Skeletal muscle tissue (tissue), 4 donors: Measurements from ENCODE around the gene ITGA11. TPM values are rescaled to one million over a fixed set of nuclear protein-coding genes. Genes with fewer than 3 reads are reported as not detected.
A peak's percentile ranks its signal among the peaks of the same experiment; 100 is the strongest.

Source experiments
- H3K27ac ChIP-seq: one replicate; pipeline ENCODE4 v1.7.0; 2013; ENCODE audit warnings: mild to moderate bottlenecking, low read depth, low read length, inconsistent platforms
- H3K27me3 ChIP-seq, 3 donors: one replicate each; pipeline ENCODE4 v1.7.0; 2013; ENCODE audit warnings: low read length in 3 of 3; ENCODE audit not compliant: control insufficient read depth in 3 of 3, insufficient read depth in 3 of 3
- H3K36me3 ChIP-seq, 3 donors: one replicate each; pipeline ENCODE4 v1.7.0; 2013; ENCODE audit warnings: low read length in 3 of 3; ENCODE audit not compliant: control insufficient read depth in 3 of 3, insufficient read depth in 3 of 3
- H3K4me1 ChIP-seq, 3 donors: one replicate each; pipeline ENCODE4 v1.7.0; 2013; ENCODE audit warnings: low read length in 3 of 3, mild to moderate bottlenecking in 3 of 3; ENCODE audit not compliant: control insufficient read depth in 3 of 3, insufficient read depth in 3 of 3
- H3K4me3 ChIP-seq, 3 donors: one replicate each; pipeline ENCODE4 v1.7.0; 2013; ENCODE audit warnings: low read length in 3 of 3
- H3K9ac ChIP-seq, 3 donors: one replicate each; pipeline ENCODE4 v1.7.0; 2013; ENCODE audit warnings: low read length in 3 of 3, mild to moderate bottlenecking in 3 of 3, moderate library complexity in 2 of 3, low read depth in 1 of 3
- H3K9me3 ChIP-seq, 3 donors: one replicate each; pipeline ENCODE4 v1.7.0; 2013; ENCODE audit warnings: low read length in 3 of 3; ENCODE audit not compliant: control insufficient read depth in 3 of 3
- total RNA-seq: library from RNA; depleted of rRNA; stranded (reverse); fragments of >200 nt; gene quantifications from one replicate; pipeline ENCODE4 v1.2.3, GENCODE V29; 2014
- donor health status: Osteomylitis.

Gene ITGA11
- total RNA-seq, 1 donor from 2014 or later = 5.7 TPM

- no peaks in the 10 kb centered on the region for H3K9me3 ChIP-seq
- H3K27me3 ChIP-seq = no peaks in the 10 kb centered on the region
- H3K4me3 ChIP-seq = no peak overlapping the region
- H3K27ac ChIP-seq = no peak overlapping the region
- peaks cover 41 to 53% (median 50%) of the 10 kb centered on the region in 3 donors for H3K4me1 ChIP-seq
- H3K9ac ChIP-seq = no peak overlapping the region
- no peaks in the 10 kb centered on the region for H3K36me3 ChIP-seq
These were observed 94.1 kb downstream of the ITGA11 start for GRCh38 chr15:68337826-68338225.

- no peaks in the 10 kb centered on the region for H3K9me3 ChIP-seq
- peaks cover 28 to 40% (median 37%) of the 10 kb centered on the region in 3 donors for H3K4me1 ChIP-seq
- H3K27ac ChIP-seq = no peak overlapping the region
- no peak overlapping the region for H3K9ac ChIP-seq
- H3K4me3 ChIP-seq = no peak overlapping the region
- no peaks in the 10 kb centered on the region for H3K27me3 ChIP-seq
- H3K36me3 ChIP-seq = no peaks in the 10 kb centered on the region
These were observed 95.4 kb downstream of the ITGA11 start for GRCh38 chr15:68336516-68336915.

DNA sequence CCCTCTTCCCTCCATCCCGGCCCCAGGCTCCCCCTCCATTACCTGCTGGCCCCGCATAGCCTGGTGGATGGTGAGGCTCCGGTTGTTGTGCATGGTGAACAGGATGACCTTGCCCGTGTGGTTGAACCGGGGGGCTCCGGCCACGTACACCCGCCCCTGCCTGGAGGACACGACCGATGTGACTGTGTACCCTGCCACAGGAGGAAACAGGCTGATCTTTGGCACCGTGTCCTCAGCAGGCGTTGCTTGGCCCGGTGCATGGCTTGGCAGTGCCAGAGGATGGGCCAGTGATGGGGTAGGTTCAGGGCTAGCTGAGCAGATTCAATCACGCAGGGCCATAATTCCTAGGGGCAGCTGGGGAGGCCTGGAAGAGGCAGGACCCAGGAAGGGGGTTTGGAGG lies 96.3 kb downstream of the ITGA11 start:
- H3K27me3 ChIP-seq = no peaks in the 10 kb centered on the region
- no peak overlapping the region for H3K27ac ChIP-seq
- peaks cover 20 to 31% (median 28%) of the 10 kb centered on the region in 3 donors for H3K4me1 ChIP-seq
- no peaks in the 10 kb centered on the region for H3K9me3 ChIP-seq
- no peak overlapping the region for H3K9ac ChIP-seq
- H3K36me3 ChIP-seq = no peaks in the 10 kb centered on the region
- H3K4me3 ChIP-seq = no peak overlapping the region

DNA sequence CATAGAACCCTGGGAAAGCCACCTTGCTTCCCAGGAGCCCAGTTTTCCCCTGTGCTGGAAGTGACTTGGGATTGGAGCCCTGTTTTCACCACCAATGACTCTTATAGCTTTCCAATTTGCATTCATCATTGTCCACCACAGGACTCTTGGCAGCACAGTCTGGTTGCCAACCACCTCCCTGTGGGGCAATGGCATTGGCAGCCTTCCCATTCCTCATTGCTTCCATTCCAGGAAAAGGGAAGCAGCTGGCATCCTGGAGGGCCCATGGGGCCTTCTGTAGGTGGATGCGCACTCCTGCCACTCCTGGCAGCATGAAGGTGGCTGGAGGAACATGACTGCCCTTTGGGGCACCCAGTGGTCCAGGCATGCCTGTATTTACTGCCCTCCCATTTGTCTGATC lies 96.7 kb downstream of the ITGA11 start:
- H3K9ac ChIP-seq = no peak overlapping the region
- no peaks in the 10 kb centered on the region for H3K36me3 ChIP-seq
- H3K9me3 ChIP-seq = no peaks in the 10 kb centered on the region
- peaks cover 16 to 27% (median 24%) of the 10 kb centered on the region in 3 donors for H3K4me1 ChIP-seq
- no peak overlapping the region for H3K27ac ChIP-seq
- H3K27me3 ChIP-seq = no peaks in the 10 kb centered on the region
- H3K4me3 ChIP-seq = peak overlapping the region in 1 of 3 donors; percentile 9

DNA sequence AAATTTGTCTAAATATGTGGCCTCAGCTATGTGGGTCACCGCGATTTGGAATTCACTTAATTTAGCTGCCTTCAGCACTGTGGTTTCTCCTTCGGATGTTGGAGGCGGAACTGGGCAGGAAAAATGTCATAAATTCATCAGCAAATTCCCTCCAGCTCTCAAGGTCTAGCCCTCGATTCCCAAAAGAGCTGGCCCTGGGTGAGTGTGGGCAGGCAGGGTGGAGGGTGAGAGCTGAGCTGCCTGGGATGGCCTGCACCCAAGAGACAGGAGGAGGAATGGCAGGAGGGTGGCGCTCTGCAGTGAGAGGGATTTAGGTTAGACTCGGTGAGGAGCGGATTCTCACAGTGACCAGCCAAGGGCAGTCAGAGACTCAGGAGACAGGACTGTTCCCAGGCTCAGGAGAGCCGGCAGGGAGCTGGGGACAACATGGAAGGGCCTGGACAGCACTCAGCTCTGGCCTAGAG lies 97.3 kb downstream of the ITGA11 start:
- Histone ChIP-seq H3K9ac (no peak overlapping the region), H3K4me3 (no peak overlapping the region), H3K27ac (peak overlapping the region; percentile 30), H3K9me3 (no peaks in the 10 kb centered on the region), H3K36me3 (peaks cover 0 to 2% (median 0%) of the 10 kb centered on the region in 3 donors), H3K4me1 (peaks cover 16 to 23% (median 22%) of the 10 kb centered on the region in 3 donors), H3K27me3 (no peaks in the 10 kb centered on the region)

- Histone ChIP-seq H3K27ac (peak overlapping the region; percentile 3), H3K9ac (no peak overlapping the region), H3K27me3 (no peaks in the 10 kb centered on the region), H3K36me3 (peaks cover 0 to 2% (median 0%) of the 10 kb centered on the region in 3 donors), H3K9me3 (no peaks in the 10 kb centered on the region), H3K4me1 (peaks cover 15 to 16% (median 16%) of the 10 kb centered on the region in 3 donors), H3K4me3 (no peak overlapping the region)
These were observed 98.0 kb downstream of the ITGA11 start for GRCh38 chr15:68333775-68334470.

DNA sequence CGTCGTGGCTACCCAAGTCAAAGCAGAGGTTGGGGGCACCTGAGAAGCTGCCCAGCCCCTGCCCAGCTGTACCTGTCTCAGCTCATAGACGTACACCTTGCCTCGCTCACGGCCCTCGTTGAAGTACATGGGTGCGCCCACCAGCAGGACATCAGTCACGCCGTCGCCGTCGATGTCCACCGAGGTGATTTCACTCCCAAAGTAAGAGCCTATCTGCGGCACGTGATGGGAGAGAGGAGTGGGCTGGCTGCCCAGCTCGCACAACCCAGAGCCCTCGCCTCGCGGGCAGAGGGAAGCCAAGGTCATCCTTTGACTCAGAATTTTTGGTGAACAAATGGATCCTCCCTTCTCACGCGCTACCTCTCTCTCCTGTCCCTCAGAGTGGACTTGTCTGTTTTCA lies 99.7 kb downstream of the ITGA11 start:
- H3K27ac ChIP-seq = no peak overlapping the region
- no peak overlapping the region for H3K9ac ChIP-seq
- H3K27me3 ChIP-seq = no peaks in the 10 kb centered on the region
- peaks cover 14 to 16% (median 16%) of the 10 kb centered on the region in 3 donors for H3K4me1 ChIP-seq
- H3K4me3 ChIP-seq = no peak overlapping the region
- H3K9me3 ChIP-seq = no peaks in the 10 kb centered on the region
- peaks cover 0 to 2% (median 0%) of the 10 kb centered on the region in 3 donors for H3K36me3 ChIP-seq

DNA sequence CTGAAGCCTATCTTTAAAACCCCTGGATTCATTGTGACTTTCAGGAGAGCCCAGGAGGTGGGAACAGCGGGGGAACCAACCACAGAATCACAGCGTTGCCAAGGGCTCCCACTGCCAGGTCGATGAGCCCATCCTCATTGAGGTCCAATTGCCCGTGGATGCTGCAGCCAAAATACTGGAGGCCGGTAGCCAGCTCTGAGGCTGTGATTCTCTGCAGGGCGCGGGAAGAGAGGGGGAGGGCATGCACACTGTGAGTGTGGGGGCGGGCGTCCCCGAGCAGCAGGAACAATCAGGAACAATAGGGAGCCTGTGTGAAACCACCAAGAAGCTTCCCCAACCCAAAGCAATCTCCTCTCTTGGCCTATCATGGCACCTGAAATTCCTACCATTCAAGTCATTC lies 101.1 kb downstream of the ITGA11 start:
- H3K27me3 ChIP-seq = peaks cover 0 to 7% (median 5%) of the 10 kb centered on the region in 3 donors
- no peak overlapping the region for H3K9ac ChIP-seq
- no peak overlapping the region for H3K27ac ChIP-seq
- peaks cover 0 to 3% (median 0%) of the 10 kb centered on the region in 3 donors for H3K36me3 ChIP-seq
- no peaks in the 10 kb centered on the region for H3K9me3 ChIP-seq
- no peak overlapping the region for H3K4me3 ChIP-seq
- peaks cover 14 to 16% (median 16%) of the 10 kb centered on the region in 3 donors for H3K4me1 ChIP-seq

DNA sequence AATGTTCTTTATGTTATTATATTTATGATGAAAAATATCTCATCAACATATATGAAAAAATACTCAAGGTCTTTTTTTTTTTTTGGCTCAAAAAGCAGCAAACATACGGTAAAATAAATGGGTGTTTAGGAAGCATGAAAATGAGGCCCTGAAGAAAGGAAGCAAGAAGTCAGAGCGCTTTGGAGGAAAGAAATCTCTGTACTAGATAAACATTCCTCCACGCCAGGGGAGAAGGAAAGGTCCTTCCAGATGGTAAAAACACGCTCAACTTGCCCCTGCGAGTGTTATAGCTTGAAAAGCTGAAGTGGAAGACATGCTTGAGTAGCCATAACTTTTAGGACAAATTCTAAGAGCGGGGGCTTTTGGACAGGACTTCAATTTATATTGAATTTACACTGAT lies 101.5 kb downstream of the ITGA11 start:
- Histone ChIP-seq H3K27me3 (peaks cover 0 to 7% (median 5%) of the 10 kb centered on the region in 3 donors), H3K4me3 (no peak overlapping the region), H3K27ac (no peak overlapping the region), H3K9me3 (no peaks in the 10 kb centered on the region), H3K36me3 (peaks cover 0 to 6% (median 0%) of the 10 kb centered on the region in 3 donors), H3K9ac (no peak overlapping the region), H3K4me1 (peaks cover 14 to 16% (median 16%) of the 10 kb centered on the region in 3 donors)

DNA sequence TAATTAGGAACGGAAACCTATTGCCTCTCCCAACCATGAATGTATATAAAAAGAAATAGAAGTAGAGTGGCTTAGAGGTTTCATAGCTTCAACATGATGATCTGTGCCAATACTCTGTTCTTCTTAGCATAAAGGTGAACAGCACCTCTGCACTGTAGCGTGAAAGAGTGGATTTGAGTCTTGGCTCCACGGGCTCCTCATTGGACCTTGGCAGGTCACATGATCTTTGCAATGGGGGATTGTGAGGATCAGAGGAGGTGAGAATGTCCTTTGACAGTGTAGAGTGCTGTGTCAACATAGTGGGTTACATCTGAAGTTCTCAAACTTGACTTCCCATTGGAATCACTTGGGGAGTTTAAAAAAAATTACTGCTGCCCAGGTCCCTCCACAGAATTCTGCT lies 103.0 kb downstream of the ITGA11 start:
- Histone ChIP-seq H3K4me3 (no peak overlapping the region), H3K9ac (no peak overlapping the region), H3K27ac (no peak overlapping the region), H3K27me3 (peaks cover 0 to 7% (median 5%) of the 10 kb centered on the region in 3 donors), H3K36me3 (peaks cover 0 to 6% (median 0%) of the 10 kb centered on the region in 3 donors), H3K4me1 (peaks cover 3 to 5% (median 4%) of the 10 kb centered on the region in 3 donors), H3K9me3 (no peaks in the 10 kb centered on the region)
